GM18505 (cell line): ENCODE data around the gene CAMKK1.

Experiments
- ATAC-seq: cut with Tn5 transposase; IDR thresholded peaks from one replicate; pipeline ENCODE4 v1.9.1; 2021; ENCODE audit not compliant: unreplicated experiment
- POLR2A ChIP-seq: IDR thresholded peaks from 4 replicates; pipeline ENCODE4 v1.6.1; 2011; ENCODE audit warnings: borderline replicate concordance; ENCODE audit not compliant: insufficient read depth, insufficient read length; ENCODE audit errors: extremely low read depth

Gene CAMKK1

DNA sequence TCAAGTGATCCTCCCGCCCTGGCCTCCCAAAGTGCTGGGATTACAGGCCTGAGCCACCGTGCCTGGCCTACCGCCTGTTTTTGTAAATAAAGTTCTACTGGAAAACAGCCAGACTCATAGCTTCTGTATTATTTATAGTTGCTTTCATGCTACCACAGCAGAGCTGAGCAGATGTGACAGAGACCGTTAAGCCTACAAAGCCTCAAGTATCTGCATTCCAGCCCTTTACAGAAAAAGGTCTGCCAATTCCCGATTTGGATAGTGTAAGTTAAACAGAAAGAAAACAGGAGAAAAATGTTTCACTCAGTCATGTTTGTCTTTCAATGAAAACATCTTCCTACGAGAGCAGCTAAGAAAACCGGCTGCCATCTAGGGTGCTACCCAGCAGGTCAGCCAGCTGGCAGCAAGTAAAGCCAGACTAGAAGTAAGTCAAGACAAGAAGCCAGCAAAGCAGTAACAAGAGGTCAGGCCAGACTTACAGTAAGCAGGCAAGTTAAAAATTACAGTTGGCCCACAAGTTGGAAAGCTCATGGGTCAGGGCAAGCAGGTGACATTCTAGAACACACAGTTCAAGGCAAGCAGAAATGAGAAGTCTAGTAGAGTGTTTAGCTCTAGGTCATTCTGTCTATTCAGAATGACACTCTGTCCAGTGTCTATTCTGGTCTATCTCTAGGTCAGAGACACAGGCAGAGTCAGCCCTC is 64.6 kb downstream of the CAMKK1 start:
- no peak for TF ChIP-seq POLR2A
- no peak for ATAC-seq

DNA sequence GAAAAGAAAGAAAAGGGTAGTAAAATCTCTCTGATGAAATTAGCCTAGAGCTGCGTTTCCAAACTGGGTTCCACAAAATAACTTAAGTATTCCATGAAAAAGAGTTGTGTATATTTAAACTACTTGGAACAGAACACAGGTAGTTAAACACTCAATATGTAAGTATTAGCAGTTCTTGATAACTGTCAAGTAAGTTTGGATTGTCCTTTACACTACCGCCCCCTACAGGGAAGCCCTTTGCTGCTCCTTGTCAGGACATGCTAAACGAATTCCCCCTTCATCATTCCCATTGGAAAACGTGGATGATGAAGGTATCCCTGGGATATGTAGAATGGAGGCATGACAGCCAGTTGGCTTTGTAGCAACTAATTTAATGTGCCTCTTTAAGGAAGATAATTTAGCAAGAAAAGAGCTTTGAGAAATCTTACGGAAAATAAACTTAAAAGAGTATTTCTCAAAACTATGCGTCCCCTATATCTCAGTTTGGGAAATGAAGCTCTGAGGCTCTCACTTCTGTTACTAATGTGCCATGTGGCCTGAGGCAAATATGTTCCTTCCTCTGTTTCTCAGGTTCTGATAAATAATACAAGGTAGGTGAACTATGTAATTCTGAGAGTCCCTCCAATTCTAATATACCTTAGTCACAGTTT is 65.6 kb downstream of the CAMKK1 start:
- no peak for TF ChIP-seq POLR2A
- ATAC-seq: no peak

DNA sequence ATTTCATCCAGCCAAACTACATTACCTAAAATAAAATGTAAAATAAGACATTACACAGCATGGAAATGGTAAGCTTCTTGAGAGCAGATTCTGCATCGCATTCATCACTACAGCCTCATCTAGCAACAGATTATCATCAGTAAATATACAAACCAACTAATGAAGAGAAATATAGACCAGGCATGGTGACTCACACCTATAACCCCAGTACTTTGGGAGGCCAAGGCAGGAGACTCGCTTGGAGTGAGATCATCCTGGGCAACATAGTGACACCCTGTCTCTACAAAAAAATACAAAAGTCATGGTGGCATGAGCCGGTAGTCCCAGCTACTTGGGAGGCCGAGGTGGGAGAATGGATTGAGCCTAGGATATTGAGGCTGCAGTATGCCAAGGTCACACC is 66.7 kb downstream of the CAMKK1 start:
- ATAC-seq: no peak
- TF ChIP-seq POLR2A: no peak

DNA sequence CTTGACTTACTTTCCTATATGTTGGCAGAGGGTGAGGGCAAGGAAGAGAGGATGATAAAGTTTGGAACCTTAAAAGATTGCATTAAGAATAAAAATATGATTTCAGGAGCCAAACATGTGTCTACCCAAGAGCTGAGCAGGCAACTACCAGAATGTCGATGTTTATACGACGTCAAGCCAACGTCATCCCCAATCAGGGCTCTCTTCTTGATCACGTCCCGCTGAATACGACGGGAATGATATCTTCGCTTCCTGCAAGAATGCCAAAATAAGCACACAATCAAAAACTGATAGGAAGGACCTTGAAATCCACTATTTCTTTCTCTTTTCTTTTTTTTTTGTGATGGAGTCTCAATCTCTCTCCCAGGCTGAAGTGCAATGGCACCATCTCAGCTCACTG is 71.8 kb downstream of the CAMKK1 start:
- ATAC-seq: no peak

DNA sequence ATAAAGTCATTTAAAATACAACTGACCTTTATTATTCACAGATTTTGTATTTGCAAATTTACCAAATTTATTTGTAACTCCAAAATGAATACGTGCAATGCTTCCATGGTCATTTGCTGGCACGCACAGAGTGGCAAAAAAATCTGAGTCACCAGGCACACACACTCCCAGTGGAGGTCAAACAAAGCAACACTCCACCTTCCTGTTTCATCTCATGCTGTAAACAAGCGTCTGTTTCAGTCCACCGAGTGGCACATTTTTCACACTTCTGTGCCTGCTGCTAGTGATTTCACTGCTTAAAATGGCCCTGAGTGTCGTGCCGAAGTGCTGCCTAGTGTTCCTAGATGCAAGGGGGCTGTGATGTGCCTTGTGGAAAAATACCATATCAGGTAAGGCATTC is 74.1 kb downstream of the CAMKK1 start:
- TF ChIP-seq POLR2A: no peak
- no peak for ATAC-seq

More for the DNA sequence above, 71.8 kb downstream of the CAMKK1 start:
- no peak for TF ChIP-seq POLR2A

DNA sequence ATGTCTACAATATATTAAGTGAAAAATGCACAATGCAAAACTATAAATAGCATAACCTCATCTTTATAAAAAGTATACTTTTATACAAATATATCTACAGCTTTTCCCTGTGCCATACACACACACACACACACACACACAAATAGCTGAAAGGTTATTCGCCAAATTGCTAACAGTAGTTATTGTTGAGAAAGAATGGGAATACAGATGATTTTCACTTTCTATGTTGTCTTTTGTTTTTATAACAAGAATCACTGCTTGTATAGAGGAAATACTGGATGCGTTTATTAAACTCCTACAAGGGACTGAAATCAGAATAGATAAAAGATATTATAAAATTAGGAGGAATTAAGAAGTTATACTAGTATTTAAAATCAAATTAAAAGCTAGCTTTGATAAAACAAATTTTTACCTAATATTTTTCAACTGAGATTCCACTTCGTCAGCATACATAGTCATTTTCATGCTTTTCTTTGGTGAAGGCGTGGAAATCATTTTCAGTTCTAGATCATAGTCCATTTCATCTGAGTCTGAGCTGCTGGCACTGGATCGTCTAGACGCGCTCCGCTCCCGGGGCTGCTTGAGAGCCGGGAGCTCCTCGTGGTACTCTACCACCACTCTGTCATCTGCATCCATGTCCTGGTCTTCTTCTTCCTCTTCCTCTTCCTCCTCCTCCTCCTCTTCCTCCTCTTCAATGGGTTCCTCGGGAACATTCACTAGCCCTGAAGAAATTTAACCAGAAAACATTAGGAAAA is 74.8 kb downstream of the CAMKK1 start:
- TF ChIP-seq POLR2A: no peak

DNA sequence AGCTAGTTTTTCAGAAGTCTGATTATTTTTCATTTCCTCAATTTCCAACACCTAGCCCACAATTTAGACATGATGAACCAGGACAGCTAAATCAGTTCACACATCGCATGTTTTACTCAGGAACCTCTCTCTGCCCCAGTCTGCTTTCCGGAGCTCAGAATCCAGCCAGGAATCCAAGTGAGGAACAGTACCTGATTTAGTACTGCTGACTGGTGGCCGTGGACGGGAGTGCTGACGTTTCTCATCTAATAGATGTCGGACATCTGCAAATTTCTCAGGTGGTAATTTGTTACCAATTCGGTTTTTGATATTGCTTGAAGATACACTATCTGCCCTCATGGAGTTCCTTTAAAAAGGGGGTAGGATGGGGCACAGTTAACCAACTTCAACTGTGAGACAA is 76.9 kb downstream of the CAMKK1 start:
- TF ChIP-seq POLR2A: no peak
- ATAC-seq: no peak

More for the DNA sequence above, 74.8 kb downstream of the CAMKK1 start:
- ATAC-seq: no peak

DNA sequence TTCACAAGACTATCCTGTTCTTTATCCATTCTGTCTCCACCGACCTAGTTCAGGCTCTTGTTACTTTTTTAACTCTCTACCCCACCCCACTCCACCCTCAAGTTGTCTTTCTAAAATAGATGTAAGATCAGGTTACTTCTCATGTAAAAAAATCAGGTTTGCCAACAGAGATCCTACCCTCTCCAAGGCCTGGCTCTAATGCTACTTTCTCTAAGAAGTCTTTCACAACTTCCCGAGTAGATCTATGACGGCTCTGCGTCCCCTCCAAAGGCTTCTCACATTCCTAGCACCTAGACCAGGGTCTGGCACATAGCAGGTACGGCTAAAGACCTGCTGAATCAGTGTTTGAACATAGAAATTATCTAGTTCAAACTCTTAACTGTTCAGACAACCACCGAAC is 77.7 kb downstream of the CAMKK1 start:
- ATAC-seq: no peak
- TF ChIP-seq POLR2A: no peak

DNA sequence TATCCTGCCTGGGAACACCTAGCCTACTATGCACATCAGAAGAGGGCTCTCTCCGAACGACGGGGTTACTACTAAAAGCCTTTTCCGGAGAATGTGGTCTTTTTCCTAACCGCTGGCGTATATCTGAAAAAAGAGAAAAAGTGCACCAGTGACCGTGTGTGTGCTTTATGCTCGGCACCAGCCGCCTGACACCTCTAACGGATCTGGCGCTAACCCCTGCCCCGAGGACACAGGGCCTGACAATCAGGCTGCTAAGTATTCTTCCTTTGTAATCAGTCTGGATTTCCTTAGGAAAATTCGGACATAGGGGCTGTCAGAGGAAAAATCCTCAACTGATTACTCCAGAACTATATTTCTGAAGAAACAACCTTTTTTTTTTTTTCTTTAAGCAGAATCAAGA is 78.5 kb downstream of the CAMKK1 start:
- TF ChIP-seq POLR2A: no peak
- no peak for ATAC-seq

DNA sequence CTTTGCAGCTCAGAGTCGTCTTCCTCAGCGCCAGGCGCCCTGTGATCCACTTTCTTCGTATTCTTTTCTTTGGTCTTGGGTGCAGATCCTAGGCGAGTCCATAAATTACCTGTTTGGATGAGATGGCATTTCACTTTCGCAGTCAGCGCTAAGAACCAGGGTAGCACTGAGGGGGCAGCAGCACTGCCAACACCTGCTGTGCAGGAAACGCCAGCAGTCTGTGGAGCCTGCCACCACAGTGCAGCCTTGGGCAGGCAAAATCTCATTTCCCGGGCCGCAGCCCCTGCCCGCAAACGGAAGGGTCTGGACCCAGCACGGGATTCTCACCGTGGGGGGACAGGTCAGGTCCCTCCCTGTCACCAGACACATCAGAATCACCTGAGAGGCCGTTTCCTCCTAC is 79.7 kb downstream of the CAMKK1 start:
- TF ChIP-seq POLR2A: no peak
- no peak for ATAC-seq

DNA sequence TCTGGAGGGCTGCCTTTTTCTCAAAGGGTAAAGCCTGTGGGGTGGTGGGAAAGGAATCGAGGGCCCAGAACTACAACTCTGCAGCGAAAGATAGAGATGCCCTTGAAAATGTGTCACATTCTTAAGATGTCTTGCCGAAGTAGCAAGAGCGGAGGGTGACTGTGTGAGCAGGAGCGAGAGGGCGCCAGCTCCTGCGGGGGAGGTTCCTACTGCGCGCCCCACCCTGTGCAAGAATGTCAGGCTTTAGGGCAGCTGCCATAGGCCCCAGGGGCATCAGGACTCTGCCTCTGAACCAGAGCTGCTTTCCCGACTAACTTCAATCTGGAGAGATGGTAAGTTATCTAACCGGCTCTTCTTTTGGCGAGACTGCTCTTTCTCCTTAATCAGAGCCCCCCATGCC is 80.1 kb downstream of the CAMKK1 start:
- ATAC-seq: no peak
- no peak for TF ChIP-seq POLR2A

DNA sequence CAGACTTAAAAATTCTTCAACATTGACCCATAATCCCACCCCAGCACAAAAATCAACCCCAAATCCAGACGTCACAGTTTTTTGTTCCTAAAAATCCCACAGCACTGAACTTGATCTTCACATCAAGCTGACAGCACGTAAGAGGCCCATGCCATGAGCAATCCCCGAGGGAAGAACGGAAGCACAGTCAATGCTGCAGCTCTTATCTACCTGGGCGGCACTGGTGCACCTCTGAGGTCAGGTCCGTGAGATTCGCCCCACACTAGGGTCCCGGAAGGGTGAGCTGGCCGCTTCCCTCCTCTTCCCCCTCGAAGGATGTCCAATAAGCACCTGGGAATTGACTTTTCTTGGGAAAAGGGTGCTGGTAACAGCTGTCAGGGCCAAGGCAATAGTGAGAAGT is 80.6 kb downstream of the CAMKK1 start:
- ATAC-seq: no peak
- TF ChIP-seq POLR2A: no peak
